GM19455 (cell line): ENCODE data around the gene CDH1.

Experiments
- ATAC-seq: cut with Tn5 transposase; IDR thresholded peaks from one replicate; pipeline ENCODE4 v1.9.1; 2021; ENCODE audit not compliant: unreplicated experiment

CDH1 gene

GRCh38 chr16:68843482-68844210 lies 106.6 kb downstream of the CDH1 start, which contains the start of gene TANGO6:
Gene TANGO6 (plus strand): TSS chr16:68843531. CDS start chr16:68843618, 87 bp downstream.
- ATAC-seq = peak; percentile 85

GRCh38 chr16:68844211-68844564 lies 107.1 kb downstream of the CDH1 start:
- peak; percentile 8 for ATAC-seq

GRCh38 chr16:68848786-68849185 lies 111.7 kb downstream of the CDH1 start:
- no peak for ATAC-seq

GRCh38 chr16:68850481-68850880 lies 113.4 kb downstream of the CDH1 start:
- ATAC-seq = no peak

- ATAC-seq = no peak
Measured at GRCh38 chr16:68851601-68852000, 114.5 kb downstream of the CDH1 start.

- ATAC-seq = no peak
Measured at GRCh38 chr16:68857479-68857878, 120.4 kb downstream of the CDH1 start.

DNA sequence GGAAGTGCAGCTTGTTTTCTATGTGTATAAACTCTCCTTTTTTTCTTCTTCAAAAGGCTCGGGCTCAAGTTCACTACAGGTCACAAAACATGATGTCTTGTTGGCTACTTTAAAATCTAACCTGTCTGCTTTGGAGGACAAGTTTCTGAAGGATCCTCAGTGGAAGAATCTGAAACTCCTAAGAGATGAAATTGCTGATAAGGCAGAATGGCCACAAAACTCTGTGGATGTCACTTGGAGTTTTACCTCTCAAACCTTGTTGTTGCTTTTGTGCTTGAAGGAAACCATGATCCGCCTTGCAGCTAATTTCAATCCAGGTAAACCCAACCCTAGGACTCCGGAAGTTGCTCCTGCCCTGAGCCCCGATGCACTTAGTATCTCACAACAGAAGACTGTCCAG lies 122.7 kb downstream of the CDH1 start:
- ATAC-seq = no peak

DNA sequence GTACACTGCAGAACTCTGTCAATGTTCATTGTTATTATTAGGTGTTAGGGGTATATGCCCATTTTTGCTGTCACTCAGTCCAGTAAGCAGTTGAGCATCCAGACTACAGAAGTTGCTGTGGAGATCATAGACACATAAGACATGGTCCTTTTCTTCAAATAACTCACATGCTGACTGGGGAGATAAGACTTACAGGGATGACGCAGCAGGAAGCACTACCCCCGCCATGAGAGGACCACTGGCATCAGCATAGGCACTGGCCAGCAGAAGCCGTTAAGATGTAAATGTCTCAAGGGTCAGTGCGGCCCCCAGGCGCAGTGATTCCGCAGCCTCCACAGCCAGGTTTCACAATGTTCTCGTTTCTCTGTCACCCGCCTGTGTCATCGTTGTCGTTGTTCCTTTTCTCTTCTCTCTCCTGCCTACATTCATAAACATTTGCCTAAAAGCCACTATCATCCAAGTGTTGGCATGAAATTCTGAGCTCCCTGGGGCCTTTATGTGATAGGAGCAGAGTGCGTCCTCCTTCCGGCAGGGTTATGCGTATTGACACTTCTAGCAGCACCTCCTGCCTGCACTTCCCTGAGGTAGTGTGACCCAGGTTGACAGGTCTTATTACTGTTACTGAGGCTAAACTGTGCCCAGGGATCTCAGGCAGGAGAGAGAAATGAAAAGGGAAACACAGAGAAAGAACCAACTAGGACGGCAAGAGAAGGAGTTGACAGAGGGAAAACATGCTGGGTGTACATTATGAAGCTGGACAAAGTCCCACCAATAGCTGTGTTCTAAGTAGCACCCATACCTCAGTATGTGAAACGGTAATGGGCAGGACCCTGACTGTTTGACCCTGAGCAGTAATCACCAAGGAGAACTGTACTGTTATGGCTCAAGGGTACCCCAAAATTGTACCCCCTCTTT lies 124.1 kb downstream of the CDH1 start:
- ATAC-seq = no peak

DNA sequence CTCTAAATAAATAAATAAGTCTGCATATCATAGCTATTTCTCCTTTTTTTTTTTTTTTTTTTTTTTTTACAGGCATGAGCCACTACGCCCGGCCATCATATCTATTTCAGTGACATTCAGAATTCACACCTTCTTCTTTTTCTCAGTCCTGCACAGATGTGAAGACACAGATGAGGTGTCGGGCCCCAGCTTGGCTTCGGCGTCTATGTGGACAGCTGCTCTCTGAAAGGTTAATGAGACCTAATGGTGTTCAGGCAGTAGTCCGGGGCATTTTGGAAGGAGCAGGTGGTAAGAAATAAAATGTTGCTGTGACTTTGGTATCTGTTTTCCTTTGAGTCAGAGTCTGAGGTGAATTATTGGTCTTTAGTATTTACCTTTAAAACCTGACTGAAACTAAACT lies 129.8 kb downstream of the CDH1 start:
- ATAC-seq = no peak

- ATAC-seq = no peak
Measured at GRCh38 chr16:68869492-68870088, 132.5 kb downstream of the CDH1 start.

DNA sequence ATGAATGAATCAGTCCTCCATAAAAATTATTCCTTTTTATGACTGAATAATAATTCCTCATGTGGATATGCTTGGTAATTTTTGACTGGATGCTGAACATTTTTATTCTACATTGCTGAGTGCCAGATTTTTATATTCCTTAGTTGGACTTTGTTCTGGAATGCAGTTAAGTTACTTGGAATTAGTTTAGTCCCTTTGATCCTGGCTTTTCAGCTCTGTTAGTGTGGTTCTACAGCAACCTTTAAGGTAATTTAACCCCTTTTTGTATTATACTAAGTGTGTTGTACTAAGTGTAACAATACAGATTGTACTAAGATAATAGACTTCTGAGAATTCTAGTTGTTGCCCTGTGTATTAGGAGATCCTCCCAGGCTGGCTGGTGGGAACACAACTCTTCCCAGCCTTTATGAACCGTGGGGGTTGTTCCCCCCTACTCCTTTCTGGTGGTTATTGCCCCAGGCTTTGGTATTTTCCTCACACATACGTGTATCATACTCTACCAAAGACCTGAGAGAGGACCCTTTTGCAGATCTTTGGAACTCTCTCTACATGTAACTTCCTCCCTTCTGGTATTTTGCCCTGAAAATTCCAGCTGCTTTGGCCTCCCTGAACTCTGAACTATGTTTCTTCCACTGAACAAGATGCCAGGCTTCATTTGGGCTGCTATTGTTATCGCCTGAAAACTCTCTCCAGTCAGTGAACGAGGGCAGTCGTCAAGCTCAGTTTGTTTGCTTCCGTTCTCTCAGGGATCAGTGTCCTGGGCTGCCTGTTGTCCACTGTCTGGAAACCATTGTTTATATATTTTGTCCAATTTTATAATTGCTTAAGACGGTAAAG lies 136.8 kb downstream of the CDH1 start:
- ATAC-seq = no peak

DNA sequence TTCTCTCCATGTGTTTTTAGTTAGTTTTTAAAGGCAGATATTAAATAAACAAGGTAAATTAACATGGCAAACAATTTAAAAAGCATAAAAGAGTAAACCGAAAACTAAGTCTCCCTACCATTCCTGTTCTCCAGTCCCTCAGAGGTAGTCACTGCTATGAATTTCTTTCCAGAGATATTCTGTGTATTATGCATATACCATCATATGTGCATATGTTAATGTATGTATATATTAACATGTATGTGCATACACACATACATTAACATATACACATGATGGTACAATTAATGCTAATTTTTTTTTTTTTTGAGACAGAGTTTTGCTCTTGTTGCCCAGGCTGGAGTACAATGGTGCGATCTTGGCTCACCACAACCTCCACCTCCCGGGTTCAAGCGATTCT lies 138.8 kb downstream of the CDH1 start:
- no peak for ATAC-seq

GRCh38 chr16:68883685-68884084 lies 146.6 kb downstream of the CDH1 start:
- no peak for ATAC-seq

DNA sequence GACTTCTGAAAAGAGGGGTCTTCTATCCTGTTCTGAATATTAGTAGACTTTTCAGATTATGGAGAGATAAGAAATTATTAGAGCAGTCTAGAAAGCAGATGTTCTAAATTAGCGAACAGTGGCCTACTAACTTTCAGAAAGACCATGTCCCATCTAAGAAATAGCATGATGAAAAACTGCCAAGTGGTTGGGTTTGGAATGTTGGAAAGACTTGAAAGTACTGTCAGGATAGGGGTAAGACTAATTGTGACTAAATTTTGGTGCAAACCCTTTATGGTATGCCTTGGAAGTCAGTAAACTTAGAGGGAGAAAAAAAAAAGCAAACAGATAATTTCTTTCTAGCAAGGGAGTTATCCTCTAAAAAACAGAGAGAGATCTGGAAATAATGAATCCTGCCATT lies 147.3 kb downstream of the CDH1 start:
- no peak for ATAC-seq
